GM12878 (cell line): Measurements from ENCODE around the gene SMC1B. TPM values are rescaled to one million over a fixed set of nuclear protein-coding genes. Genes with fewer than 3 reads are reported as not detected.

Experiments used
- CBFB ChIP-seq: IDR thresholded peaks from 2 replicates; pipeline ENCODE4 v1.6.1; 2016; ENCODE audit warnings: antibody characterized with exemption, low read depth
- EGR1 ChIP-seq, 2 experiments: IDR thresholded peaks; 1 replicate in 1 of 2; 2 replicates in 1 of 2; pipeline ENCODE4 v1.6.1; 2011 to 2012; ENCODE audit warnings: low read depth in 2 of 2, low read length in 2 of 2, borderline replicate concordance in 1 of 2, mild to moderate bottlenecking in 1 of 2, moderate library complexity in 1 of 2
- IKZF2 ChIP-seq, 2 experiments: fragments of 450-650 bp; IDR thresholded peaks; 2 replicates each; pipeline ENCODE4 v1.6.1; 2017; ENCODE audit warnings: mild to moderate bottlenecking in 2 of 2, moderate library complexity in 2 of 2
- KDM1A ChIP-seq: fragments of 200-600 bp; sonication (generic); IDR thresholded peaks from 2 replicates; pipeline ENCODE4 v1.6.1; 2016; ENCODE audit warnings: borderline replicate concordance
- MEF2B ChIP-seq: fragments of 450-650 bp; IDR thresholded peaks from 2 replicates; pipeline ENCODE4 v1.6.1; 2018; ENCODE audit warnings: mild to moderate bottlenecking, moderate library complexity; ENCODE audit not compliant: partially characterized antibody, poor library complexity, severe bottlenecking
- RB1 ChIP-seq: fragments of 450-650 bp; formaldehyde crosslinking; IDR thresholded peaks from 2 replicates; pipeline ENCODE4 v1.6.1; 2017; ENCODE audit warnings: mild to moderate bottlenecking, borderline replicate concordance
- RCOR1 ChIP-seq: conservative IDR thresholded peaks from 2 replicates; pipeline ENCODE4 v1.6.1; 2012; ENCODE audit warnings: low read depth, low read length, improper control_type of control experiment
- RFX5 ChIP-seq: IDR thresholded peaks from 2 replicates; pipeline ENCODE4 v1.6.1; 2011; ENCODE audit warnings: low read depth, low read length, improper control_type of control experiment
- SUPT20H ChIP-seq: IDR thresholded peaks from 2 replicates; pipeline ENCODE4 v1.6.1; 2011; ENCODE audit warnings: low read depth, mild to moderate bottlenecking, low read length, moderate library complexity, borderline replicate concordance; ENCODE audit not compliant: control insufficient read depth
- ZNF207 ChIP-seq: fragments of 450-650 bp; IDR thresholded peaks from 2 replicates; pipeline ENCODE4 v1.6.1; 2014; ENCODE audit warnings: antibody characterized with exemption, mild to moderate bottlenecking, borderline replicate concordance
- ZZZ3 ChIP-seq: IDR thresholded peaks from 2 replicates; pipeline ENCODE4 v1.6.1; 2011; ENCODE audit warnings: low read depth; ENCODE audit not compliant: control insufficient read depth, insufficient read length
- polyA plus RNA-seq, 11 experiments: library from polyadenylated mRNA; depleted of rRNA in 4 of 11; unstranded in 6 of 11; stranded (reverse) in 5 of 11; fragments of >200 nt; fragmentation: Nextera tagmentation in 4 of 11; fragmentation: Illumina TruSeq in 1 of 11; extraction: Ambion mirVana in 4 of 11; extraction: Trizol in 1 of 11; gene quantifications; 1 replicate in 1 of 11; 2 replicates in 10 of 11; pipeline versions ENCODE4 v1.2.1 to v1.2.3, GENCODE V29; 2011 to 2016; ENCODE audit warnings: inconsistent platforms in 2 of 11, missing spikeins in 2 of 11, low read depth in 1 of 11
- total RNA-seq, 4 experiments: library from RNA; depleted of rRNA in 3 of 4; stranded (reverse); fragments of >200 nt in 3 of 4; fragmentation: Illumina TruSeq in 1 of 4; extraction: Trizol in 1 of 4; gene quantifications; 2 replicates each; pipeline versions ENCODE4 v1.2.1 to v1.2.3, GENCODE V29; 2013 to 2021
- TF ChIP-seq, protein P1 (sequence below): fragments of 450-650 bp; IDR thresholded peaks from 2 replicates; pipeline ENCODE4 v1.6.1; 2017; ENCODE audit warnings: mild to moderate bottlenecking, moderate library complexity
- TF ChIP-seq, protein P2 (sequence below): fragments of 450-650 bp; IDR thresholded peaks from 2 replicates; pipeline ENCODE4 v1.6.1; 2018; ENCODE audit warnings: borderline replicate concordance, mild to moderate bottlenecking; ENCODE audit not compliant: partially characterized antibody
- TF ChIP-seq, protein P3 (sequence below): IDR thresholded peaks from 2 replicates; pipeline ENCODE4 v1.6.1; 2011; ENCODE audit warnings: borderline replicate concordance, low read depth, mild to moderate bottlenecking, moderate library complexity, low read length; ENCODE audit not compliant: insufficient read depth, poor library complexity, severe bottlenecking
- TF ChIP-seq, protein P4 (sequence below): IDR thresholded peaks from 2 replicates; pipeline ENCODE4 v1.6.1; 2012; ENCODE audit warnings: low read depth, low read length, improper control_type of control experiment

The SMC1B gene
- total and polyA plus RNA-seq, 10 of the 15 experiments (the other 5 are each of a cell fraction or from before 2014, with no cell fraction given) = not detected

DNA sequence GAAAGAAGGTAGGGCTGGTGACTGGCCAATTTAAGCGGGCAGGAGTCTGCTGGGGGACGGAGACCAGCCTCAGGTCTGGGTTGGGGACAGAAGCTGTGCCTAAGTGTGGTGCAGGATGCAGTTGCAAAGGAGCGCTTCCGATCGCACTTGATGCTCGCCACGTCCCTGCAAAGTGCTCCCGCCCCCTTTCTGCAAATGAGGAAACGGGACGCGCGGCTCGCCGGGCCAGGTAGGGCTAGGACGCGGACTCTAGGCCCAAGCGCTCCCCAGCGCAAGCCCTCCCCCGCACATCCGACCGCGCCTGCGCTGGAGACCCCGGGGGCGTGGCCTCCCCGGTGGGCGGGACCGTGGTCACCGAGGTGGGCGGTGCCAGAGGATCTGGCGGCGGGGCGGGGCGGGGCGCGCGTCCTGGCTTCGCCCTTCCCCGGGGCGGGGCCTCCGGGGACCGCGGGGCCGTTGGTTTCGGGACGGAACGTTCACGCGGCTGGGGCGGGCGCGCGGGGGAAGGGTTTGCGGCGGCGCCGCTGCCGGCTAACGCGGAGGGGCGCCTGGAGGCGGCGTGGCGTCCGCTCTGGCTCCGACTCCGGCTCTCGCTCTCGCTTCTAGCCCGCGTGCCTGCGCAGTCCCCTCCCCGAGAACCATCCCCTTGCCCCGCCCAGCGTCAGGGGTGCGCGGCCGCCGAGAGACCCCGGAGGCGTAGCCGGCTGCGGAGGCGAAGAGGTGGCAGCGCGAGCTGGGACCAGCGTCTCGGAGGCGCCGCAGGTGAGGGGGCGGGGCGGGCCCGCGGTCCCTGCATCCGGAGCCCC lies 103.8 kb downstream of the SMC1B start, which contains the start of gene FAM118A (continued):
- TF ChIP-seq, protein P1, sequence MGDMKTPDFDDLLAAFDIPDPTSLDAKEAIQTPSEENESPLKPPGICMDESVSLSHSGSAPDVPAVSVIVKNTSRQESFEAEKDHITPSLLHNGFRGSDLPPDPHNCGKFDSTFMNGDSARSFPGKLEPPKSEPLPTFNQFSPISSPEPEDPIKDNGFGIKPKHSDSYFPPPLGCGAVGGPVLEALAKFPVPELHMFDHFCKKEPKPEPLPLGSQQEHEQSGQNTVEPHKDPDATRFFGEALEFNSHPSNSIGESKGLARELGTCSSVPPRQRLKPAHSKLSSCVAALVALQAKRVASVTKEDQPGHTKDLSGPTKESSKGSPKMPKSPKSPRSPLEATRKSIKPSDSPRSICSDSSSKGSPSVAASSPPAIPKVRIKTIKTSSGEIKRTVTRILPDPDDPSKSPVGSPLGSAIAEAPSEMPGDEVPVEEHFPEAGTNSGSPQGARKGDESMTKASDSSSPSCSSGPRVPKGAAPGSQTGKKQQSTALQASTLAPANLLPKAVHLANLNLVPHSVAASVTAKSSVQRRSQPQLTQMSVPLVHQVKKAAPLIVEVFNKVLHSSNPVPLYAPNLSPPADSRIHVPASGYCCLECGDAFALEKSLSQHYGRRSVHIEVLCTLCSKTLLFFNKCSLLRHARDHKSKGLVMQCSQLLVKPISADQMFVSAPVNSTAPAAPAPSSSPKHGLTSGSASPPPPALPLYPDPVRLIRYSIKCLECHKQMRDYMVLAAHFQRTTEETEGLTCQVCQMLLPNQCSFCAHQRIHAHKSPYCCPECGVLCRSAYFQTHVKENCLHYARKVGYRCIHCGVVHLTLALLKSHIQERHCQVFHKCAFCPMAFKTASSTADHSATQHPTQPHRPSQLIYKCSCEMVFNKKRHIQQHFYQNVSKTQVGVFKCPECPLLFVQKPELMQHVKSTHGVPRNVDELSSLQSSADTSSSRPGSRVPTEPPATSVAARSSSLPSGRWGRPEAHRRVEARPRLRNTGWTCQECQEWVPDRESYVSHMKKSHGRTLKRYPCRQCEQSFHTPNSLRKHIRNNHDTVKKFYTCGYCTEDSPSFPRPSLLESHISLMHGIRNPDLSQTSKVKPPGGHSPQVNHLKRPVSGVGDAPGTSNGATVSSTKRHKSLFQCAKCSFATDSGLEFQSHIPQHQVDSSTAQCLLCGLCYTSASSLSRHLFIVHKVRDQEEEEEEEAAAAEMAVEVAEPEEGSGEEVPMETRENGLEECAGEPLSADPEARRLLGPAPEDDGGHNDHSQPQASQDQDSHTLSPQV = no peak
- no peak for TF ChIP-seq MEF2B
- peak; percentile 67 to 98 for TF ChIP-seq EGR1 (IDR thresholded peaks at IDR 0.05; ENCODE audit: borderline replicate concordance in 1 of 2, low read depth in 2 of 2, low read length in 2 of 2)
- TF ChIP-seq CBFB = no peak
- no peak for TF ChIP-seq SUPT20H
- 0 out of 2 replicates have a peak, but pooled peaks have one; percentile 9 for TF ChIP-seq RFX5
- TF ChIP-seq, protein P2, sequence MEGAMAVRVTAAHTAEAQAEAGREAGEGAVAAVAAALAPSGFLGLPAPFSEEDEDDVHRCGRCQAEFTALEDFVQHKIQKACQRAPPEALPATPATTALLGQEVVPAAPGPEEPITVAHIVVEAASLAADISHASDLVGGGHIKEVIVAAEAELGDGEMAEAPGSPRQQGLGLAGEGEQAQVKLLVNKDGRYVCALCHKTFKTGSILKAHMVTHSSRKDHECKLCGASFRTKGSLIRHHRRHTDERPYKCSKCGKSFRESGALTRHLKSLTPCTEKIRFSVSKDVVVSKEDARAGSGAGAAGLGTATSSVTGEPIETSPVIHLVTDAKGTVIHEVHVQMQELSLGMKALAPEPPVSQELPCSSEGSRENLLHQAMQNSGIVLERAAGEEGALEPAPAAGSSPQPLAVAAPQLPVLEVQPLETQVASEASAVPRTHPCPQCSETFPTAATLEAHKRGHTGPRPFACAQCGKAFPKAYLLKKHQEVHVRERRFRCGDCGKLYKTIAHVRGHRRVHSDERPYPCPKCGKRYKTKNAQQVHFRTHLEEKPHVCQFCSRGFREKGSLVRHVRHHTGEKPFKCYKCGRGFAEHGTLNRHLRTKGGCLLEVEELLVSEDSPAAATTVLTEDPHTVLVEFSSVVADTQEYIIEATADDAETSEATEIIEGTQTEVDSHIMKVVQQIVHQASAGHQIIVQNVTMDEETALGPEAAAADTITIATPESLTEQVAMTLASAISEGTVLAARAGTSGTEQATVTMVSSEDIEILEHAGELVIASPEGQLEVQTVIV = peak; percentile 27
- no peak for TF ChIP-seq KDM1A
- TF ChIP-seq, protein P3, sequence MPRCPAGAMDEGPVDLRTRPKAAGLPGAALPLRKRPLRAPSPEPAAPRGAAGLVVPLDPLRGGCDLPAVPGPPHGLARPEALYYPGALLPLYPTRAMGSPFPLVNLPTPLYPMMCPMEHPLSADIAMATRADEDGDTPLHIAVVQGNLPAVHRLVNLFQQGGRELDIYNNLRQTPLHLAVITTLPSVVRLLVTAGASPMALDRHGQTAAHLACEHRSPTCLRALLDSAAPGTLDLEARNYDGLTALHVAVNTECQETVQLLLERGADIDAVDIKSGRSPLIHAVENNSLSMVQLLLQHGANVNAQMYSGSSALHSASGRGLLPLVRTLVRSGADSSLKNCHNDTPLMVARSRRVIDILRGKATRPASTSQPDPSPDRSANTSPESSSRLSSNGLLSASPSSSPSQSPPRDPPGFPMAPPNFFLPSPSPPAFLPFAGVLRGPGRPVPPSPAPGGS = no peak
- TF ChIP-seq, protein P4, sequence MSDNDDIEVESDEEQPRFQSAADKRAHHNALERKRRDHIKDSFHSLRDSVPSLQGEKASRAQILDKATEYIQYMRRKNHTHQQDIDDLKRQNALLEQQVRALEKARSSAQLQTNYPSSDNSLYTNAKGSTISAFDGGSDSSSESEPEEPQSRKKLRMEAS = peak; percentile 40; the same call in 1 of the 2 replicates
- no peak for TF ChIP-seq IKZF2 (IDR thresholded peaks at IDR 0.05)
- TF ChIP-seq ZNF207 = no peak
- TF ChIP-seq RCOR1 = peak; percentile 26; the same call in 1 of the 2 replicates
- no peak for TF ChIP-seq ZZZ3
- peak; percentile 50; the same call in 1 of the 2 replicates for TF ChIP-seq RB1
